ENCODE data around the gene WDR38. TPM values are rescaled to one million over a fixed set of nuclear protein-coding genes. Genes with fewer than 3 reads are reported as not detected.
A peak's percentile ranks its signal among the peaks of the same experiment; 100 is the strongest.

Gene WDR38
- total RNA-seq, 1 donor from 2014 or later, result not detected

DNA sequence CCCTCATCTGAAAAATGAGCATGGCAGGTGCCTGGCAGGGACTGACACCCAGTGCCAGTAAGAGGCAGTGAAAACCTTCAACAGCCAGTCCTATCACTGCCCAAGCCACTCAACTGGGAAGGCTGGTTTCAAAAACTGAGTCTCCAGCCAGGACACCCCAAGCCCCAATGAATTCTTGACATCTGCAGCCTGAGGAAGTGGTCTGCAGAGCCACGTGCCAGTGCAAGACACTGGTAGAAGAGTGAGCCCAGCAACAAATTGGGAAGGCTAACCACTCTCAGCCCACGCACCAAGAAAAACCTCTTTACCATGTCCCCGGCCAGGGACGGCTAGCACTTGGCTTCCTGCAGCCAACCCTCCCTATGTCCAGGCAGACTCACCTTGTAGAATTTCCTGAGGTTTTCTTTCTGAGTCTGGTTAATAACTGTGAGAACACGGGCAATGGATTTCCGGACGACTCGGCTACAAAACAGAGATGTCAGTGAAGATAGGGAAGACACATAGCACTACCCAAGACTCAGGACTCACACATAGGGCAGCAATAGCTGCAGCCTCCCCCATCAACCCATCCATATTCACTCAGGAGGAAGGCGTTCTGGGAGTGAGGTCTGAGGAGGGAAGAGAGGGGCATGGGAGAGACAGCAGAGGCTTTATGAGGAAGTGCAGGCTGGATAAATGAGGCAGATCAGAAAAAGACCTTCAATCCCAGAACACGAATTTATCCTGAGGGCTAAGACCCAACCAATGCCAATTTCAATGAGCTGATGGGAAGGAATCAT lies 6.7 kb downstream of the WDR38 start:
- DNase-seq (no peak), ATAC-seq (no peak)
- TF ChIP-seq, protein P1, sequence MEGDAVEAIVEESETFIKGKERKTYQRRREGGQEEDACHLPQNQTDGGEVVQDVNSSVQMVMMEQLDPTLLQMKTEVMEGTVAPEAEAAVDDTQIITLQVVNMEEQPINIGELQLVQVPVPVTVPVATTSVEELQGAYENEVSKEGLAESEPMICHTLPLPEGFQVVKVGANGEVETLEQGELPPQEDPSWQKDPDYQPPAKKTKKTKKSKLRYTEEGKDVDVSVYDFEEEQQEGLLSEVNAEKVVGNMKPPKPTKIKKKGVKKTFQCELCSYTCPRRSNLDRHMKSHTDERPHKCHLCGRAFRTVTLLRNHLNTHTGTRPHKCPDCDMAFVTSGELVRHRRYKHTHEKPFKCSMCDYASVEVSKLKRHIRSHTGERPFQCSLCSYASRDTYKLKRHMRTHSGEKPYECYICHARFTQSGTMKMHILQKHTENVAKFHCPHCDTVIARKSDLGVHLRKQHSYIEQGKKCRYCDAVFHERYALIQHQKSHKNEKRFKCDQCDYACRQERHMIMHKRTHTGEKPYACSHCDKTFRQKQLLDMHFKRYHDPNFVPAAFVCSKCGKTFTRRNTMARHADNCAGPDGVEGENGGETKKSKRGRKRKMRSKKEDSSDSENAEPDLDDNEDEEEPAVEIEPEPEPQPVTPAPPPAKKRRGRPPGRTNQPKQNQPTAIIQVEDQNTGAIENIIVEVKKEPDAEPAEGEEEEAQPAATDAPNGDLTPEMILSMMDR (IDR thresholded peaks at IDR 0.05), result no peak
- Histone ChIP-seq H3K27me3 (no peaks in the 10 kb centered on the region), H3K4me1 (peaks cover 30% of the 10 kb centered on the region), H3K4me3 (peak overlapping the region; percentile 94), H3K27ac (peak overlapping the region; percentile 93), H3K36me3 (peaks cover 46% of the 10 kb centered on the region), H3K9me3 (no peaks in the 10 kb centered on the region)
- intact Hi-C loops (cut with DNase I), result no loop called here

DNA sequence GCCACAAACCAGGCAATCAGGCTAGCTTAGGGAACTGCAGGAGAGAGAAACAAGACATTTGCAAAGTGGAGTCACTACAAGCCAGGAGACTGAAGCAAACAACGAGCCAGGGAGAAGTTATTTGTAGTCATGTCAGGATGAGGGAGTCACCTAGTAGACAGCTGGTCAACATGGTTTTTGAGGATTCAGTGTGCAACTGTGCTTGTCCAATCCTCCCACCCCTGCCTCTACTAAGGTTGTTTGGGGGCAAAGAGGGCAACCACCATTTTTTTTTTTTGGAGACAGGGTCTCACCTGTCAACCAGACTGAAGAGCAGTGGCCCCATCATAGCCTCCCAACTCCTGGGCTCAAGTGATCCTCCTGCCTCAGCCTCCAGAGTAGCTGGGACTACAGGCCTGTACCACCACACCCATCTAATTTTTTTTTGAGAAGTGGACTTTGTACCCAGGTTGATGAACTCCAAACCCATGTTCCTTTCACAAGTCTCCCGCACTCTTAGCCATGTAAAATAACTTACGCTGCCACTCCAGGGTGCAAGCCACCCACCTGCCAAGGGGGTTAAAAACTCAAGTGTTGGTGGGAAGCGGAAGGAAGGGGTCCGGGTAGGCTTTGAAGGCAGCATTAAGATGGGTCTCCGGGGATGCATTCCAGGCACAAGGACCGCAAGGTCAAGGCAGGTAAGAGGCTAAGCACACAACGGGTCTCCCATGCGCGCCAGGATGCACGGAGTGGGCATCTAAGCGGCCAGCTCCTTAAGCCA lies 7.5 kb downstream of the WDR38 start:
- H3K4me3 ChIP-seq, result peak overlapping the region; percentile 94
- H3K27me3 ChIP-seq, result no peaks in the 10 kb centered on the region
- H3K36me3 ChIP-seq, result peaks cover 46% of the 10 kb centered on the region
- no peak for ATAC-seq
- peak overlapping the region; percentile 93 for H3K27ac ChIP-seq
- intact Hi-C loops (cut with DNase I), result no loop called here
- DNase-seq, result no peak
- peaks cover 30% of the 10 kb centered on the region for H3K4me1 ChIP-seq
- no peaks in the 10 kb centered on the region for H3K9me3 ChIP-seq
- TF ChIP-seq, protein P1 (IDR thresholded peaks at IDR 0.05), result no peak

GRCh38 chr9:124861342-124862229 lies 8.3 kb downstream of the WDR38 start, which contains the start of the genes ARPC5L and RPL35:
Gene ARPC5L, plus strand, starts transcription at chr9:124862130. Its CDS starts 7,161 bp downstream, at chr9:124869291.
Gene RPL35, minus strand, starts transcription at chr9:124861957. Its CDS starts 45 bp downstream, at chr9:124861912.
- H3K4me3 ChIP-seq, result peak within 1 kb of the TSS; percentile 94
- TF ChIP-seq, protein P1 (IDR thresholded peaks at IDR 0.05), result peak; percentile 24
- DNase-seq (peak; percentile 98), ATAC-seq (peak; percentile 98)
- intact Hi-C loops (cut with DNase I), result no loop called here
- peaks cover 30% of the 10 kb centered on the region for H3K4me1 ChIP-seq
- no peaks in the 10 kb centered on the region for H3K27me3 ChIP-seq
- peaks cover 44% of the 10 kb centered on the region for H3K36me3 ChIP-seq
- H3K9me3 ChIP-seq, result no peaks in the 10 kb centered on the region
- H3K27ac ChIP-seq, result peak within 1 kb of the TSS; percentile 93

- Histone ChIP-seq H3K36me3 (peaks cover 25% of the 10 kb centered on the region), H3K4me3 (peak overlapping the region; percentile 94), H3K4me1 (peaks cover 36% of the 10 kb centered on the region), H3K9me3 (no peaks in the 10 kb centered on the region), H3K27me3 (no peaks in the 10 kb centered on the region), H3K27ac (peak overlapping the region; percentile 93)
- ATAC-seq, result peak; percentile 20
- TF ChIP-seq, protein P1 (IDR thresholded peaks at IDR 0.05), result no peak
- intact Hi-C loops (cut with DNase I), result no loop called here
- DNase-seq, result no peak
These were observed 10.2 kb downstream of the WDR38 start for GRCh38 chr9:124863371-124863871.
